D721Med (cell line): ENCODE measurements around the gene PLEKHM1.

ENCODE experiments used
- DNase-seq: peaks from one replicate; pipeline ENCODE4 v3.0.0; 2011; ENCODE audit warnings: low spot score; ENCODE audit not compliant: insufficient read length
- FAIRE-seq: peaks from 2 replicates; lab custom pipeline; 2011; peaks lifted over from hg19 to GRCh38; lab: Jason Lieb, UNC
- CTCF ChIP-seq: IDR thresholded peaks from 2 replicates; pipeline ENCODE4 v1.5.1; 2012; ENCODE audit warnings: mild to moderate bottlenecking, control low read depth; ENCODE audit not compliant: insufficient read depth; ENCODE audit errors: missing control alignments

Gene PLEKHM1

GRCh38 chr17:45408611-45409421, 81.7 kb downstream of the PLEKHM1 start:
- no peak for TF ChIP-seq CTCF
- DNase-seq = no peak
- FAIRE-seq = no peak

- DNase-seq (no peak), FAIRE-seq (no peak)
- no peak for TF ChIP-seq CTCF
Observed at GRCh38 chr17:45406107-45406506, 84.4 kb downstream of the PLEKHM1 start.

GRCh38 chr17:45405250-45406086, 85.1 kb downstream of the PLEKHM1 start:
- TF ChIP-seq CTCF = no peak
- FAIRE-seq (no peak), DNase-seq (peak; percentile 92)

- no peak for DNase-seq
- FAIRE-seq = no peak
- no peak for TF ChIP-seq CTCF
Observed at GRCh38 chr17:45404870-45405249, 85.7 kb downstream of the PLEKHM1 start.

- no peak for FAIRE-seq
- TF ChIP-seq CTCF = no peak
- no peak for DNase-seq
Observed at GRCh38 chr17:45403906-45404490, 86.5 kb downstream of the PLEKHM1 start.

- no peak for FAIRE-seq
- no peak for TF ChIP-seq CTCF
- DNase-seq = no peak
Observed at GRCh38 chr17:45402916-45403315, 87.6 kb downstream of the PLEKHM1 start.
